ENCODE measurements around the gene OR56A3.
"Not testable (repeated sequence)": the region's sequence is repeated elsewhere in the genome, so short reads cannot be mapped to it uniquely, and the experiment has no call there.

The OR56A3 gene, protein sequence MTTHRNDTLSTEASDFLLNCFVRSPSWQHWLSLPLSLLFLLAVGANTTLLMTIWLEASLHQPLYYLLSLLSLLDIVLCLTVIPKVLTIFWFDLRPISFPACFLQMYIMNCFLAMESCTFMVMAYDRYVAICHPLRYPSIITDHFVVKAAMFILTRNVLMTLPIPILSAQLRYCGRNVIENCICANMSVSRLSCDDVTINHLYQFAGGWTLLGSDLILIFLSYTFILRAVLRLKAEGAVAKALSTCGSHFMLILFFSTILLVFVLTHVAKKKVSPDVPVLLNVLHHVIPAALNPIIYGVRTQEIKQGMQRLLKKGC

DNA sequence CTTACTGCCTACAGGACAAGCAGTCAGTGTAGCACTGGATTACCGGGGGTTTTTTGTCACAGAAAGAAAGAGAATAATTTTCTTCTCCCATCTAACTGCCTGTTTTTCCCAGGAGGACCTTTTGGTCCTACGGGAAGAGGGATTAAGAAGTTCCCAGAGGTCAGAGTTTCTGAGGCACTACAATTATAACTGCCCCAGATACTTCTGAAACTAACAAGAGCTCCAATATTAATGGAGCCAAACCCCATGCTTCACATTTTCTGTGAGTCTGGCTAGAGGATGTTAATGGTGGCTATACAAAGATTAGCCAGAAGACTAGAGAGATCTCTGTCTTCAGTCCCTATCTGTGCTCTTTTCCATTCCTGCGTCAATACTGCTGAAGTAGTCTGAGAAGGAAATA is at the start of gene OR56A3:
Gene OR56A3, plus strand, starts transcription at position 301 of the 400 bp plus-strand sequence. CDS start 5,096 bp downstream, outside the sequence.
- no peak for DNase-seq

GRCh38 chr11:5892908-5893307 is 49.1 kb upstream of the OR56A3 start, which contains the start of gene OR52E5:
Gene OR52E5, plus strand, starts transcription at chr11:5893208. Its CDS starts 7,569 bp downstream, at chr11:5900777.
- no peak for DNase-seq

DNA sequence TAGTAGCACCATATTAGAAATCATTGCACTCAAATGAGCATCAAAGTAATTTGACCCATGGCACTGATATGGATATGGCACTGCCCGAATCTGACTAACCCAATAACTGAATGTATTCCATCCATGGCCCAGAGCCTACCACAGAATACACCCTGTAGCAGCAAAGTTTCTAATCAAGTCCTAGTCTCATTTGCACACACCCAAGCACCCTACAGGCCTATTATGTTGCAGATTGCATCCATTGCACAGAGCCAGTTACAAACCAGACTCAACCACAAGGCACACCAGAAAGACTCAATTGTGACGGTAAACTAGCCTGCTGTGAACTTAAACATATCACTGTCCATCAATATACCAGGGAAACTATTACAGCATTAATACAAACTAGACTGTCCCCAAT is 42.5 kb upstream of the OR56A3 start:
- no peak for DNase-seq

DNA sequence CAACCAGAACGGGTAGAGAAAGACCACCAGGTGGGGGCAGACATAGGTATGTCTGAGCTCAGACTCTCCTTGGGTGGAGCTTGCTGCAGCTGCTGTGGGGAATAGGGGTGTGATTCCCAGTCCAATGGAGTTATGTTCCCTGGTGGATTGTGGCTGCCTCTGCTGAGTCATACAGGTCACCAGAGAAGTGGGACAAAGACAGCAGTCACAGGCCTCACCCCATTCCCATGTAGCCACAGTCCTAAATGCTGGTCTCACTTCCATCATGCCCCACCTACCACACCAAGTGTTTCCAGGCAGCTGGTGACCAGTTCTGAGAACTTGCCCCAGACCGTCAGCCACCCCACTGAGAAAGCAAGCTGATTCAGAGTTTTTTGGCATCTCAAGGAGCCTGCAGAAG is 31.5 kb upstream of the OR56A3 start:
- DNase-seq: no peak

DNA sequence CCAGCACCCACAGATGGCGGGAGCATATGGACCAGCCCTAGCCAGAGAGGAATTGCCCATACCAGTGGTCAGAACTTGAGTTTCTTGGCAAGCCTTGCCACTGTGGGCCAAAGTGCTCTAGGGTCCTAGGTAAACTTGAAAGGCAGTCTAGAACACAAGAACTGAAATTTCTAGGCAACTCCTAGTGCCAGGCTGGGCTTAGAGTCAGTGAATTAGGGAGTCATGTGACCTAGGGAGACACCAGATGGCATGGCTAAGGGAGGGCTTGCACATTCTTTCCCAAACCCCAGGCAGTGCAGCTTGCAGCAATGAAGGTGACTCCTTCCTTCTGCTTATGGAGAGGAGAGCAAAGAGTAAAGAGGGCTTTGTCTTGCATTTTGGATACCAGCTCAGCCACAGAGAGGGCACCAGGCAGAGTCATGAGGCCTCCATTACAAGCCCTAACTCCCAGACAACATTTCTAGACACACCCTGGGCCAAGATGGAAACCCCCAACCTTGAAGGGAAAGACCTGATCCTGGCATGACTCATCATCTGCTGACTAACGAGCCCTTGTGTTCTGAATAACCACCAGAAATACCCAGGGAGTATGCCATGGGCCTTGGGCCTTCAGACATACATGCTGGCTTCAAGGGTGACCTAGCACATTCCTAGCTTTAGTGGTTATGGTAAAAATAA is 19.2 kb upstream of the OR56A3 start:
- peak; percentile 6 to 53 for DNase-seq

DNA sequence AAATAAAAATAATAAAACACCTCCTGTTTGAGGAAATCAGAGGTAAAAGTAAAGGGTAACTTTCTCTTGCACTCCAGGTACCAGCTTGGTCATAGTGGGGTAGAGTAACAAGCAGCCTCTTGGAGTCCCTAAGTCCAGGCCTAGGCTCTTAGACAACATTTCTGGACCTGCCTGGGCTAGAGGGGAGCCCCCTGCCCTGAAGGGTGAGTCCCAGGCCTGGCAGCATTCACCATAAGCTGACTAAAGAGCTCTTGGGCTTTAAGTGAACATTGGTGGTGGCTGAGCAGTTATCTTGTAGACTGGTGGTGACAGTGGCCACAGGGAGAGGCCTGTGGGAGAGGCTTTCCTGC is 18.6 kb upstream of the OR56A3 start:
- DNase-seq: no peak

DNA sequence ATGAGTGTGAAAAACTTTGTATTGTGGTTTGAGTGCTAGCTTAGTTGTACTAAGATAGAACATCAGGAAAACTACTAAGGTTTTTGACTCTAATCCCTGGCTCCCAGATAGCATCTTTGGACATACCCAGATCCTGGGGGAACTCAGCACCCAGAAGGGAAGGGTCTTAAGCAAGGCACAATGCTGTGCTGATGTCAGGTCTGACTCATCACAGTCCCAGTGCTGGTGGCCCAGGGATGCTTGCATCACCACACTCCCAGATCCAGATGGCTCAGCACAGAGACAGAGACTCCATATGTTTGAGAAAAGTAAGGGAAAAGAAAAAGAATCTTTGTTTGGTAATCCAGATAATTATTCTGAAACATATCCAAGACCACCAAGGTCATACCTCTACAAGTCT is 18.3 kb upstream of the OR56A3 start:
- DNase-seq: no peak

DNA sequence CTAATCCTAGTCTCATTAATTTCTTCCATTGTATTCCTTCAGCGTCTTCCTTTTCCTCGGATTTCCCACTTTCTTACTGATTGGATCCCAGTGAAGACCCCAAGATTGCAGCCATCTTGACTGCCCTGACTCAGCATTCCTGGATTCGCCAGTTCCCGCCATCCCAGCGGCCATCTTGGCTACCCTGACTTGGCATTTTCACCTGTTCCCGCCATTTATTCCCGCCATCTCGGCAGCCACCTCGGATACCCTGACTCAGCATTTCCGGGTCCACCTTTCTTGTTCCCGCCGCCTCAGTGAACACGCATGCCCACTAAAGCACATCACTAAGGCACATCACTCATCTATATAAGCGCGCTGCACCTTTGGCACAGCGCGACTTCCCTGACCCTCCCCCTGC is 13.8 kb upstream of the OR56A3 start:
- DNase-seq: no peak

- no peak for DNase-seq
These were observed 13.2 kb upstream of the OR56A3 start for GRCh38 chr11:5928811-5929210.

DNA sequence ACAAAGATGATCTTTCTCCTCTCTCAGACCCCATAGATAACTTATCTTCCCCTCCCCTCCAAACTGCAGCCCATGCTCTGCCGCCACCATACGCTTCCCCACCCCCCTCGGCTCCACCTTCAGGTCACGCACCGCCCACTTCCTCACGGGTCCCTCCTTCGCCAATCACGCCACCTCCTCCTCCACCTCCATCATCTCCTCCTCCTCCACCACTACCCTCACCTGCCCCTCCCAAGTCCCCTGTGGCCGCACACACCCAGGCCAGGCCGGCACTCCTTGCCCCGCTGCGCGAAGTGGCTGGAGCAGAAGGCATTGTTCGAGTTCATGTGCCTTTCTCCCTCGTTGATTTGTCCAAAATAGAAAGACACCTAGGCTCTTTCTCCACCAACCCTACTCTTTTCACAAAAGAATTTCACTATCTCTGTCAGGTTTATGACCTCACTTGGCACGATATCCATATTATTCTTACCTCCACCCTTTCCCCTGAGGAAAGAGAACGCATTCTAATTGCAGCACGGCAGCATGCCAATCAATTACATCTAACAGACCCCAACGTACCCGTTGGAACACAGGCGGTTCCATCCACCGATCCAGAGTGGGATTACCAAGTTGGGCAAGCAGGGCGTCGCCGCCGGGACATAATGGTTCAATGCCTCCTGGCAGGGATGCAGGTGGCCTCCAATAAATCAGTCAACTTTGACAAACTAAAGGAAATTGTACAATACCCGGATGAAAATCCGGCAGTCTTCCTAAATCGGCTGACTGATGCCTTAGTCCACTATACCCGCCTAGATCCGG is 12.3 kb upstream of the OR56A3 start:
- no peak for DNase-seq

GRCh38 chr11:5930614-5931013 is 11.4 kb upstream of the OR56A3 start:
- DNase-seq: no peak

GRCh38 chr11:5931061-5931460 is 11.0 kb upstream of the OR56A3 start:
- DNase-seq: no peak

- DNase-seq: no peak
These were observed 9.4 kb upstream of the OR56A3 start for GRCh38 chr11:5932671-5933070.

DNA sequence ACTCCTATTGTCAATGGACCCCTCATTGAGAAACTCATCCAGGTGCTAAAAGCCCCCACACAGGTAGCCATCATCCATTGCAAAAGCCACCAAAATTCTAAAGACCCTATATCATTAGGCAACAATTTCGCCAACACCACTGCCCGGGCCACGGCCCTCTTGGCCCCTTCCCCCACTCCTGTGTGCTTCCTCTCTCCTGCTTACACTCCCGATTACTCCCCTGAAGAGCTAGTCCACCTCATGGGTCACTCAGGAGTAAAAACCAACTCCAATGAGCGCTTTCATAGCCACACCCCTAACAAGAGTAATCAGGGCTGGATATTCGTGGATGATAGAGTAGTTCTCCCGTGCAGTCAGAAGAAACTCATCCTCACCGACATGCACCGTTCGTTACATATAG is 8.9 kb upstream of the OR56A3 start:
- DNase-seq: no peak

GRCh38 chr11:5937868-5938602 is 4.0 kb upstream of the OR56A3 start:
- no peak for DNase-seq

GRCh38 chr11:5938603-5938965 is 3.5 kb upstream of the OR56A3 start:
- DNase-seq: no peak

- DNase-seq: no peak
These were observed 1.3 kb upstream of the OR56A3 start for GRCh38 chr11:5940748-5941147.

- no peak for DNase-seq
These were observed 13.5 kb downstream of the OR56A3 start for GRCh38 chr11:5955586-5955985.

GRCh38 chr11:5960704-5961320 is 18.8 kb downstream of the OR56A3 start:
- not testable (repeated sequence) for DNase-seq

DNA sequence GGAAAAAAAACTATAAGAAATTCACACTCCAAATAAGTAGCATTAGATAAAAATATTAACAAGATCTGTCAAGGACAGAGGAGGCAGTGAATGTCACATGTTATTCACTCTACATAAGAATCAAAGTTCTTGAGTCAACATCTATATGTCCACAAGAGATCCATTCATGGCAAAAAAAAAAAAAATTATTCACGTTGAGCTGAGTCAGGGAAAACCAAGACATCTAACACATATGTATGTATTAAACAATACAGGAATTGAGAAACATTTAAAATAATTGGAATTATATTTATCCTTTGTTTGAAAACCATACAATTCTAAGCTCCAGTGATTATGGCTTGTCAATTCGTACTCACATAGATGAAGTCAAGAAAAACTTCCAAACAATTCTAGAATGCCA is 24.9 kb downstream of the OR56A3 start:
- DNase-seq: no peak

DNA sequence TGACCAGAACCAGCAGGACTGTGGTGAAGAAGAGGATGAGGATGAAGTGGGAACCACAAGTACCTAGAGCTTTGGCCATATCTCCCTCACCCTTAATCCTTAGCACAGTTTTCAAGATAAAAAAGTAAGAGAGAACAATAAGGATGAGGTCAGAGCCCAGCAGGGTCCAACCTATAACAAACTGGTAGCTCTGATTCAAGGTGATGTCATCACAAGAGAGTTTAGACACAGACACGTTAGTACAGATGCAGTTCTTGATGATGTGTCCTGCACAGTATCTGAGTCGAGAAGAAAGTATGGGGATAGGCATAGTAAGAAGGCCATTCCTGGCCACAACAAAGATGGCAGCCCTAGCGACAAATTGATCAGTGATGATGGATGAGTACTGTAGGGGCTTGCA is 25.7 kb downstream of the OR56A3 start:
- no peak for DNase-seq

DNA sequence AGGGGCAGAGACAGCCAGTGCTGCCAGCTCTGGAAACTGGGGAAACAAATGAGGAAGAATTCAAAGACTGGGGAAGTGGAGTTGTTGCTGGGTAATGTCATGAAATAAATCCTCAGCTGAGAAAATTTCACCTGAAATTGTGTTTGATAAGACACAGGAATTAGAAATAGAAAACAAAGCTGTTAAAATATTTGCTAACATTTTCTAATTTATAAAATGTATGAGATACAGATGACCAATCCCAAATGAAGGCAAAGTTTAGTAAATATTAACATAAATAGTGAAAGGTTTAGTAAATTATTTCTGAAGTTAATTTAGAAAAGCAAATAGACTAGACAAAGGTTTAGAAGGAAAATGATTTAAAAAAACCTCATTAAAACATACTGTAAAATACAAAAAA is 26.3 kb downstream of the OR56A3 start, which contains the start of gene OR56A5:
Gene OR56A5, minus strand, starts transcription at position 101 of the 400 bp plus-strand sequence. Its CDS starts 0 bp downstream, at position 101.
- DNase-seq: no peak

DNA sequence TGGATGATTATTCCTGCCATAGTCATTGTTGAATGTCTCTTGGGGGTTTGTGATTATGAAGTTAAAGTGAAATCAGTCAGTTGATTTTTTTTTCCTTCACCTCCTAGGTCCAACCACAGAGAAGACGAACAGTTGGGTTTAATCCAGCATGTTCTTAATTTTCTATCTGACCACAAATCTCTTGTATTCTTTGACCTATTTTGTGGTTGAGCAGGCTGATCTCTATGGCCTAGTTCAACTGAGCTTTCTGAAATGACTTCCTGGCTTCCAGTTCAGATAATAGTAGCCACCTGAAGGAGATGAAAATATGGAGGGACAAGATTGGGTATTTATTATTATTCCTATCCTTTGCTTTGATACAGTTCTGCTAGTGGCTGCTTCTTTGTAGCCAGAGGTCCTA is 31.5 kb downstream of the OR56A3 start:
- DNase-seq: no peak
